H1 (cell line): Measurements from ENCODE around the gene ZNF362. TPM values are rescaled to one million over a fixed set of nuclear protein-coding genes. Genes with fewer than 3 reads are reported as not detected.

Source experiments
- CTCF ChIA-PET: fragments of 300-600 bp; sonication (Branson Sonifier 250); formaldehyde crosslinking; loops from one replicate; lab custom pipeline; 2021; ENCODE audit not compliant: partially characterized antibody; lab: Charles Lee
- POLR2A ChIA-PET: fragments of 300-600 bp; sonication (Branson Sonifier 250); formaldehyde crosslinking; loops from one replicate; lab custom pipeline; 2021; ENCODE audit warnings: inconsistent platforms; ENCODE audit not compliant: partially characterized antibody; lab: Charles Lee
- DNase-seq, 2 experiments: peaks; one replicate each; pipeline versions ENCODE4 v3.0.0 to v3.0.0-alpha.2; 2010 to 2022; ENCODE audit warnings: low spot score in 2 of 2, low read depth in 1 of 2, mixed read lengths in 1 of 2
- FAIRE-seq: peaks from 2 replicates; lab custom pipeline; 2011; peaks lifted over from hg19 to GRCh38; lab: Jason Lieb, UNC
- H2AFZ ChIP-seq: 2 replicates; pipeline ENCODE4 v1.8.1; 2012; ENCODE audit warnings: low read length, inconsistent platforms
- H2AK5ac ChIP-seq: 2 replicates; pipeline ENCODE4 v1.6.1; 2013; ENCODE audit warnings: low read depth, low read length
- H2BK120ac ChIP-seq: replicated peaks from 2 replicates; pipeline ENCODE3; 2013; ENCODE audit warnings: low read depth, low read length, inconsistent platforms
- H2BK12ac ChIP-seq: 2 replicates; pipeline ENCODE4 v1.6.1; 2013; ENCODE audit warnings: low read depth, low read length
- H2BK15ac ChIP-seq: 2 replicates; pipeline ENCODE4 v1.6.1; 2013; ENCODE audit warnings: low read length
- H2BK20ac ChIP-seq: 2 replicates; pipeline ENCODE4 v1.6.1; 2013; ENCODE audit warnings: low read length
- H2BK5ac ChIP-seq: 2 replicates; pipeline ENCODE4 v1.6.1; 2013; ENCODE audit warnings: low read depth, low read length
- H3K14ac ChIP-seq: 2 replicates; pipeline ENCODE4 v1.6.1; 2013; ENCODE audit warnings: inconsistent platforms; ENCODE audit not compliant: insufficient read length
- H3K18ac ChIP-seq: 2 replicates; pipeline ENCODE4 v1.6.1; 2013; ENCODE audit warnings: low read length; ENCODE audit errors: extremely low read depth
- H3K23ac ChIP-seq: 2 replicates; pipeline ENCODE4 v1.6.1; 2013; ENCODE audit warnings: inconsistent platforms; ENCODE audit not compliant: insufficient read length
- H3K23me2 ChIP-seq: 2 replicates; pipeline ENCODE4 v1.6.1; 2013; ENCODE audit warnings: low read depth, low read length
- H3K27ac ChIP-seq: 2 replicates; pipeline ENCODE4 v1.6.1; 2011; ENCODE audit warnings: low read depth, low read length, inconsistent platforms
- H3K27me3 ChIP-seq, 4 experiments: replicated peaks in 1 of 4; 1 replicate in 1 of 4; 2 replicates in 3 of 4; pipeline versions ENCODE4 v1.6.1 to v1.8.1; 2011 to 2013; ENCODE audit warnings: low read length in 3 of 4, mild to moderate bottlenecking in 3 of 4, inconsistent platforms in 2 of 4, mixed read lengths in 2 of 4, moderate library complexity in 1 of 4; ENCODE audit not compliant: control insufficient read depth in 3 of 4, insufficient read depth in 3 of 4; ENCODE audit errors: extremely low read depth in 1 of 4
- H3K36me3 ChIP-seq, 4 experiments: 2 replicates each; pipeline versions ENCODE4 v1.6.1 to v1.8.1; 2011 to 2013; ENCODE audit warnings: mild to moderate bottlenecking in 4 of 4, low read length in 3 of 4, moderate library complexity in 2 of 4, control low read depth in 1 of 4, inconsistent platforms in 1 of 4; ENCODE audit not compliant: insufficient read depth in 4 of 4, control insufficient read depth in 2 of 4
- H3K4ac ChIP-seq: replicated peaks from 2 replicates; pipeline ENCODE3; 2013; ENCODE audit warnings: low read length, low read depth, mixed read lengths, inconsistent platforms; ENCODE audit not compliant: insufficient read length
- H3K4me1 ChIP-seq, 4 experiments: replicated peaks in 1 of 4; 1 replicate in 1 of 4; 2 replicates in 3 of 4; pipeline versions ENCODE4 v1.6.1 to v1.8.1; 2011 to 2013; ENCODE audit warnings: low read length in 3 of 4, inconsistent platforms in 2 of 4, mixed read lengths in 1 of 4; ENCODE audit not compliant: insufficient read depth in 4 of 4, control insufficient read depth in 3 of 4
- H3K4me2 ChIP-seq, 2 experiments: 2 replicates each; pipeline versions ENCODE4 v1.6.1 to v1.8.1; 2011 to 2013; ENCODE audit warnings: low read depth in 2 of 2, low read length in 2 of 2, control low read depth in 1 of 2, inconsistent platforms in 1 of 2, mild to moderate bottlenecking in 1 of 2; ENCODE audit not compliant: insufficient read depth in 1 of 2
- H3K4me3 ChIP-seq, 4 experiments: fragments of 200-600, 300-600 bp in 1 of 4; sonication (generic), shearing (Covaris generic), sonication (Bioruptor Twin) in 1 of 4; 2 replicates each; pipeline versions ENCODE4 v1.5.1 to v1.8.1; 2011 to 2016; ENCODE audit warnings: low read length in 4 of 4, low read depth in 3 of 4, control low read depth in 2 of 4, inconsistent platforms in 2 of 4, mild to moderate bottlenecking in 2 of 4, mixed read lengths in 1 of 4, moderate library complexity in 1 of 4; ENCODE audit not compliant: insufficient read depth in 2 of 4; ENCODE audit errors: extremely low read depth in 1 of 4
- H3K56ac ChIP-seq: replicated peaks from 2 replicates; pipeline ENCODE3; 2013; ENCODE audit warnings: low read depth, mild to moderate bottlenecking, mixed read lengths, low read length, inconsistent platforms; ENCODE audit not compliant: insufficient read length
- H3K79me1 ChIP-seq: 2 replicates; pipeline ENCODE4 v1.6.1; 2013; ENCODE audit warnings: low read depth, low read length, control low read depth
- H3K79me2 ChIP-seq, 2 experiments: 2 replicates each; pipeline versions ENCODE4 v1.6.1 to v1.8.1; 2012 to 2013; ENCODE audit warnings: low read length in 2 of 2, mild to moderate bottlenecking in 2 of 2, inconsistent platforms in 1 of 2; ENCODE audit not compliant: insufficient read depth in 2 of 2, control insufficient read depth in 1 of 2
- H3K9ac ChIP-seq, 4 experiments: replicated peaks in 1 of 4; 1 replicate in 1 of 4; 2 replicates in 3 of 4; pipeline versions ENCODE4 v1.6.1 to v1.8.1; 2011 to 2013; ENCODE audit warnings: low read depth in 3 of 4, low read length in 3 of 4, control low read depth in 2 of 4, mild to moderate bottlenecking in 2 of 4, moderate library complexity in 2 of 4, inconsistent platforms in 1 of 4; ENCODE audit errors: extremely low read depth in 1 of 4
- H3K9me3 ChIP-seq, 2 experiments: 2 replicates each; pipeline versions ENCODE4 v1.6.1 to v1.8.1; 2012 to 2013; ENCODE audit warnings: mild to moderate bottlenecking in 2 of 2, moderate library complexity in 2 of 2, control low read depth in 1 of 2, inconsistent platforms in 1 of 2, low read depth in 1 of 2, low read length in 1 of 2, mixed read lengths in 1 of 2; ENCODE audit not compliant: insufficient read depth in 2 of 2
- H4K20me1 ChIP-seq, 2 experiments: replicated peaks in 1 of 2; 2 replicates each; pipeline versions ENCODE3 to v1.8.1; 2011 to 2013; ENCODE audit warnings: inconsistent platforms in 2 of 2, low read length in 2 of 2, mild to moderate bottlenecking in 1 of 2; ENCODE audit not compliant: insufficient read depth in 2 of 2, control insufficient read depth in 1 of 2
- H4K5ac ChIP-seq: 2 replicates; pipeline ENCODE4 v1.6.1; 2013; ENCODE audit warnings: low read length, low read depth, mixed read lengths, inconsistent platforms; ENCODE audit not compliant: insufficient read length
- H4K8ac ChIP-seq: 2 replicates; pipeline ENCODE4 v1.8.0; 2013; ENCODE audit warnings: mild to moderate bottlenecking, moderate library complexity, low read length, inconsistent platforms; ENCODE audit not compliant: insufficient read depth; ENCODE audit errors: extremely low read depth
- H4K91ac ChIP-seq: replicated peaks from 2 replicates; pipeline ENCODE3; 2013; ENCODE audit warnings: low read length, mixed read lengths, inconsistent platforms; ENCODE audit not compliant: insufficient read length
- CREB1 ChIP-seq: IDR thresholded peaks from 2 replicates; pipeline ENCODE4 v1.6.1; 2012; ENCODE audit warnings: inconsistent platforms
- KDM1A ChIP-seq: fragments of 200-600, 300-600 bp; sonication (generic); IDR thresholded peaks from 2 replicates; pipeline ENCODE4 v1.7.1; 2016; ENCODE audit warnings: mild to moderate bottlenecking, low read length, borderline replicate concordance
- MAFK ChIP-seq: IDR thresholded peaks from 2 replicates; pipeline ENCODE4 v1.6.1; 2012; ENCODE audit warnings: low read depth, mild to moderate bottlenecking, improper control_type of control experiment, low read length
- RAD21 ChIP-seq, 2 experiments: IDR thresholded peaks in 1 of 2; conservative IDR thresholded peaks in 1 of 2; 2 replicates each; pipeline ENCODE4 v1.6.1; 2011; ENCODE audit warnings: low read depth in 2 of 2, low read length in 2 of 2, improper control_type of control experiment in 1 of 2, inconsistent platforms in 1 of 2, mild to moderate bottlenecking in 1 of 2, moderate library complexity in 1 of 2
- RXRA ChIP-seq: IDR thresholded peaks from 2 replicates; pipeline ENCODE4 v1.6.1; 2011; ENCODE audit warnings: low read depth, mild to moderate bottlenecking, low read length, moderate library complexity; ENCODE audit not compliant: insufficient read depth
- SAP30 ChIP-seq: fragments of 300-600 bp; sonication (generic); IDR thresholded peaks from 2 replicates; pipeline ENCODE4 v1.7.1; 2012; ENCODE audit warnings: low read length, moderate library complexity, mild to moderate bottlenecking, inconsistent platforms; ENCODE audit not compliant: insufficient read depth, insufficient replicate concordance
- SIX5 ChIP-seq: IDR thresholded peaks from 2 replicates; pipeline ENCODE4 v1.6.1; 2011; ENCODE audit warnings: mild to moderate bottlenecking, low read depth, low read length
- SP4 ChIP-seq: IDR thresholded peaks from 2 replicates; pipeline ENCODE4 v1.6.1; 2012; ENCODE audit warnings: low read length, inconsistent platforms
- SRF ChIP-seq: IDR thresholded peaks from 2 replicates; pipeline ENCODE4 v1.6.1; 2011; ENCODE audit warnings: mild to moderate bottlenecking, low read depth, low read length, moderate library complexity
- WGBS, 2 experiments: shearing (Covaris generic) in 1 of 2; methylation state at CpG; one replicate each; pipeline versions ENCODE4 v1.1.6 to v1.1.7; 2013 to 2015; ENCODE audit warnings: low lambda C conversion rate in 2 of 2, mixed read lengths in 2 of 2, inconsistent platforms in 1 of 2, low coverage in 1 of 2, missing lambda C conversion rate in 1 of 2; ENCODE audit not compliant: insufficient replicate concordance in 2 of 2, insufficient coverage in 1 of 2, insufficient read length in 1 of 2; ENCODE audit errors: extremely low coverage in 1 of 2, missing lambda C conversion rate in 1 of 2; 5-methylcytosine and 5-hydroxymethylcytosine counted together
- polyA plus RNA-seq, 7 experiments: library from polyadenylated mRNA; depleted of rRNA in 3 of 7; stranded (reverse) in 5 of 7; unstranded in 2 of 7; fragments of >200 nt in 5 of 7; fragments of 200-250 nt in 2 of 7; gene quantifications; 1 replicate in 5 of 7; 2 replicates in 1 of 7; 4 replicates in 1 of 7; pipeline versions ENCODE4 v1.2.1 to v1.2.3, GENCODE V29; 2011 to 2013; ENCODE audit warnings: missing spikeins in 2 of 7, mixed read lengths in 2 of 7
- total RNA-seq: library from RNA; stranded (reverse); fragmentation: NEBNext Ultra II Directional; extraction: Animal tissue kit (Norgen Biotek cat#: 25700); gene quantifications from 2 replicates; pipeline ENCODE4 v1.2.1, GENCODE V29; 2021

ZNF362 gene
- total and polyA plus RNA-seq, 2 of the 8 experiments (the other 6 are each of a cell fraction or from before 2014, with no cell fraction given), result 24.2 to 27.8 TPM

DNA sequence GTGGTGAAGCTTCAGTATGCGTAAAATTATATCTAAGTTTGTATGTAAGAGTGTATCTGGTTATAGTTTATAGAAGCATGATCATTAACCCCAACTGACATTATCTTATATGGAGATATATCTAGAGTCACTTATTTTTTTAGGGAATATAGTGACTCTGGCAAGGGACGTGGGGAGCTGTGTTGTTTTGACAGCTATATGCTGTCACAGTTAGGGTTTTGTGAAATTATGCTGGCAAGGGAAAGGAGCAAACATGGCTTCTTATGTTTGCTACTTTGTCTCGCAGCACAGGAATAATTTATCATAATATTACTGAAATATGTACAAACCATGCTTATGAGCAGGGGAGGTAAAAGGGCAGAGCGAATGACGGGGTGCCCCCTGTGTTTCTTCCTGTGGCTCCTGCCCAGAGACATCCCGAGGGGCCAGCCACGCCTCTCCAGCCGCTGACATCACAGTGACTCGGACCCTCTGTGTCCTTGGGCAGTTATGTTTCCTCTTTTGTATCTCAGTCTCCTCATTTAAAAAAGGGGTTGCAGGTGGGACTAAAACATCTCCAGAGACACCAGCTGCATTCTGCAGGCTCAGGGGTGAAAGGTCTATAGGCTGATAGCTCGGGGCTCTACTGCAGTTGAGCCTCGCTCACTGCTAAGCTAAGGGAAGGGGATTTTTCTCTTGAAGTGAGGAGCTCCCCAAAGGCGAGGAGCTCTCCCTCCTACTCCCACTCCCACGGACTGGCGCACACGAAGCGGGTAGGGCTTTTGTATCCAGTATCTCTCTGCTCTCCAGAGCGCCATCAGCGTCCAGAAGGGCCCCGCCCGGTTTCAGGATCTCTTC, 49.7 kb downstream of the ZNF362 start:
- Histone ChIP-seq H4K20me1 (no peaks in the 10 kb centered on the region), H3K79me2 (no peaks in the 10 kb centered on the region), H3K23me2 (peaks cover 7% of the 10 kb centered on the region; the same call in 1 of the 2 replicates), H4K5ac (no peak overlapping the region), H2AFZ (peak overlapping the region; percentile 28; the same call in 1 of the 2 replicates), H2BK5ac (no peak overlapping the region), H3K23ac (no peak overlapping the region), H3K9ac (no peak overlapping the region), H3K4me3 (peak overlapping the region in 3 of 4 experiments; percentile 14 to 55 (median 23); a peak in 4 of 8 replicates), H2BK12ac (peak overlapping the region; percentile 68; the same call in 1 of the 2 replicates), H2BK15ac (no peak overlapping the region), H3K4me1 (peaks cover 0 to 9% (median 3%) of the 10 kb centered on the region in 4 experiments; a peak in 5 of 7 replicates), H3K56ac (no peak overlapping the region), H3K14ac (no peak overlapping the region), H3K9me3 (peaks cover 2 to 14% of the 10 kb centered on the region in 2 experiments; a peak in 1 of 4 replicates), H3K36me3 (peaks cover 0 to 4% (median 0%) of the 10 kb centered on the region in 4 experiments; a peak in 2 of 8 replicates), H3K79me1 (no peaks in the 10 kb centered on the region), H2BK120ac (no peak overlapping the region), H4K8ac (peak overlapping the region; percentile 63; the same call in 1 of the 2 replicates), H4K91ac (no peak overlapping the region), H2BK20ac (no peak overlapping the region), H3K27me3 (peaks cover 11 to 23% (median 21%) of the 10 kb centered on the region in 4 experiments), H3K4ac (no peak overlapping the region), H3K27ac (no peak overlapping the region), H3K4me2 (peak overlapping the region; percentile 58 to 65), H3K18ac (no peak overlapping the region; the same call in 1 of the 2 replicates), H2AK5ac (no peak overlapping the region; the same call in 1 of the 2 replicates)
- DNase-seq (no peak), FAIRE-seq (no peak)
- 55% methylated on average over 20 of the region's 20 CpGs; no CpG with 5 or more reads in 1 of the 2 experiments for WGBS, 2 experiments
- POLR2A ChIA-PET, result no interaction called here
- CTCF ChIA-PET, result interaction anchor here (1.0 to 3.9 kb wide), 12 partner anchors 9 to 307 kb away, joined by 3 to 31 read pairs (median 4); no protein-coding TSS in a partner anchor
- TF ChIP-seq RXRA (no peak), CREB1 (no peak), SP4 (no peak), SIX5 (no peak), MAFK (no peak), SRF (no peak), KDM1A (no peak), RAD21 (IDR thresholded peaks at IDR 0.05 in 1 of 2, conservative IDR thresholded peaks at IDR 0.05 in 1 of 2; ENCODE audit: low read depth in 2 of 2, low read length in 2 of 2) (no peak), SAP30 (no peak)
